NB4 (cell line): ENCODE data around the gene NDUFA13.

Experiments used
- DNase-seq: peaks from one replicate; pipeline ENCODE4 v3.0.0; 2010; ENCODE audit warnings: low read depth
- H3K4me3 ChIP-seq: one replicate; pipeline ENCODE4 v1.5.1; 2011; ENCODE audit warnings: mild to moderate bottlenecking, low read depth, low read length, moderate library complexity
- MYC ChIP-seq: IDR thresholded peaks from 2 replicates; pipeline ENCODE4 v1.6.1; 2011; ENCODE audit warnings: low read depth, low read length
- POLR2A ChIP-seq: IDR thresholded peaks from 2 replicates; pipeline ENCODE4 v1.6.1; 2011; ENCODE audit warnings: mild to moderate bottlenecking; ENCODE audit not compliant: insufficient read length; ENCODE audit errors: extremely low read depth
- TF ChIP-seq, protein P1 (sequence below): IDR thresholded peaks from 2 replicates; pipeline ENCODE4 v1.6.1; 2011; ENCODE audit warnings: low read depth, low read length
- TF ChIP-seq, protein P2 (sequence below): IDR thresholded peaks from one replicate; pipeline ENCODE4 v1.5.1; 2012; ENCODE audit warnings: low read depth, low read length

NDUFA13 gene

DNA sequence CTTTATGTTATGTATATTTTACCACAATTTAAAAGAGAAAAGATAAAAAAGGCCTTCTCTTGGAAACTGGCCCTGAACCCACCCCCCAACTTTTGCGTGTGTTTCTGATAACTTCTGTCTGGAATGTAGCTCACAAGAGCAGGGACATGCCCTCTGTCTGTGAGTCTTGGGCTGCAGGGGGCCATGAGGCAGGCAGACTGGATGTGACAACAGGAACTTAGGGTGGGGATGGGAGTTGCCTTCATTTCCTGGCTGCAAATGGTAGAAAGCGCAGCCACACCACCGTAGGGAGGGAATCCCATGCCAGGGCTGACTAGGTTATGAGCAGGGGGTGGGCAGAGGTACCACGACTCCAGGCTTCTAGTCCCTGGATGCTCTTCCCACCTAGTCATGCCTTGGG, 43.9 kb downstream of the NDUFA13 start:
- TF ChIP-seq MYC (peak; percentile 32; the same call in 1 of the 2 replicates), POLR2A (no peak)
- TF ChIP-seq, protein P1, sequence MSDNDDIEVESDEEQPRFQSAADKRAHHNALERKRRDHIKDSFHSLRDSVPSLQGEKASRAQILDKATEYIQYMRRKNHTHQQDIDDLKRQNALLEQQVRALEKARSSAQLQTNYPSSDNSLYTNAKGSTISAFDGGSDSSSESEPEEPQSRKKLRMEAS: peak; percentile 11; the same call in 1 of the 2 replicates

GRCh38 chr19:19561946-19562664, 46.1 kb downstream of the NDUFA13 start:
- DNase-seq: no peak
- TF ChIP-seq MYC (no peak), POLR2A (no peak)
- TF ChIP-seq, protein P1: no peak
- TF ChIP-seq, protein P2, sequence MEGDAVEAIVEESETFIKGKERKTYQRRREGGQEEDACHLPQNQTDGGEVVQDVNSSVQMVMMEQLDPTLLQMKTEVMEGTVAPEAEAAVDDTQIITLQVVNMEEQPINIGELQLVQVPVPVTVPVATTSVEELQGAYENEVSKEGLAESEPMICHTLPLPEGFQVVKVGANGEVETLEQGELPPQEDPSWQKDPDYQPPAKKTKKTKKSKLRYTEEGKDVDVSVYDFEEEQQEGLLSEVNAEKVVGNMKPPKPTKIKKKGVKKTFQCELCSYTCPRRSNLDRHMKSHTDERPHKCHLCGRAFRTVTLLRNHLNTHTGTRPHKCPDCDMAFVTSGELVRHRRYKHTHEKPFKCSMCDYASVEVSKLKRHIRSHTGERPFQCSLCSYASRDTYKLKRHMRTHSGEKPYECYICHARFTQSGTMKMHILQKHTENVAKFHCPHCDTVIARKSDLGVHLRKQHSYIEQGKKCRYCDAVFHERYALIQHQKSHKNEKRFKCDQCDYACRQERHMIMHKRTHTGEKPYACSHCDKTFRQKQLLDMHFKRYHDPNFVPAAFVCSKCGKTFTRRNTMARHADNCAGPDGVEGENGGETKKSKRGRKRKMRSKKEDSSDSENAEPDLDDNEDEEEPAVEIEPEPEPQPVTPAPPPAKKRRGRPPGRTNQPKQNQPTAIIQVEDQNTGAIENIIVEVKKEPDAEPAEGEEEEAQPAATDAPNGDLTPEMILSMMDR: no peak
- H3K4me3 ChIP-seq: no peak overlapping the region

More for the DNA sequence above, 43.9 kb downstream of the NDUFA13 start:
- no peak overlapping the region for H3K4me3 ChIP-seq
- DNase-seq: peak; percentile 45

DNA sequence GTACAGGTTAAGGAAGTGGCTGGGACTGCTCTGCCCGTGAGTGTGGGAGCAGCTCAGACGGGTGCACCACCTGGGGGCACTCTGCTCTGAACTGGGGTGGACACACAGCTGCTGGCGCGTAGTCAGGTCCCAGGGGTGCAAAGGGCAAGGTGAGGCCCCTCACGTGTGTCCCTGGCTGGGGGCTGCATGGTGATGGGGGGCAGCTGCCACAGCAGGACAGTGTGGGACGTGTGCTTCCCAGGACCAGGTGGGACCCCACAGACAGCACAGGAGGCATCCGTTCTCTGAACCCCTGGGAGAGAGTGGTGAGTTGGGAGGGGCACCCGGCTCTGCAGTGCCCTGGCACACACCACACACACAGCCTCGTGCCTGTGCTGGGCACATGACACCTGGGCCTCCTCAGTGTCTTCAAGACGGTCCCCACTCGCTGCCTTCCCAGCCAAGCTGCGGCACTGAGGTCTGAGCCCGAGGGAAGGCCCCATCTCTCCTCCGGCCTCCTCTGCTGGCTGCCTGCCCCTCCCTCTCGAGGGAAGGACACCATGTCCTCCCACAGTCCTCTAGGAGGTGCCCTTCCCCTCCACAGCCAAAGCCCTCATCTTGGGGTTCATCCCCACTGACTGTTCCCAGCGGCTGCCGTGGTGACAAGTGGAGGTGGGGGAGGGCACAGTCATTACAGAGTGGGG, 46.8 kb downstream of the NDUFA13 start:
- no peak overlapping the region for H3K4me3 ChIP-seq
- peak; percentile 49 for DNase-seq
- no peak for TF ChIP-seq POLR2A
- TF ChIP-seq MYC: no peak
- TF ChIP-seq, protein P2: peak; percentile 29
- TF ChIP-seq, protein P1: no peak

DNA sequence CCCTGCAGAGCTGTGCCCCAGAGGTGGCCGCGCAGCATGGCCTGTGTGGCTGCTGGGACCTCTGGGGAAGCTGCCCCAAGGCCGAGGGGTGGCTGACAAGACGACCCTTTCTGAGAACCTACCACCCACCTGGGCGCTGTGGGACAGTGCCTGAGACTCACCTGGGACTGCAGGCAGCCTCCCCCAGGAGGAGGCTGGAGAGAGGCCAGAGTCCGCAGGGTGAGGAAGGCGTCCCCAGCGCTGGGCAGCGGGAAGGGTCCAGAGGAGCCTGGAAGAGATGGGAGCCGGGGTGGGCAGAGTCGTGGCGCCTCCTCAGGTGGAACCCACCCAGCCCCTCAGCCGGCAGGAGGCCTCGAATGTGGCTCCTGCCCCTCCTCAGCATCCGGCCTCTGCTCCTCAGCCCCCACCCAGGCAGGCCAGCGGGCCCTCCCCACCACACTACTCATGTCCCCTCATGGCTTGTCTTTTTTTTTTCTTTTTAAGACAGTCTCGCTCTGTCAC, 47.4 kb downstream of the NDUFA13 start:
- no peak overlapping the region for H3K4me3 ChIP-seq
- TF ChIP-seq POLR2A: no peak
- TF ChIP-seq, protein P1: no peak
- TF ChIP-seq MYC: no peak
- TF ChIP-seq, protein P2: no peak
- no peak for DNase-seq

GRCh38 chr19:19566306-19566705, 50.3 kb downstream of the NDUFA13 start:
- DNase-seq: no peak
- TF ChIP-seq MYC: no peak
- TF ChIP-seq, protein P2: no peak
- TF ChIP-seq, protein P1: no peak
- no peak for TF ChIP-seq POLR2A

More at GRCh38 chr19:19566306-19566705, 50.3 kb downstream of the NDUFA13 start:
- no peak overlapping the region for H3K4me3 ChIP-seq
